H1 (cell line): ENCODE data around the gene CD81.

Experiments
- CTCF ChIP-seq, 3 experiments: IDR thresholded peaks; 1 replicate in 2 of 3; 2 replicates in 1 of 3; pipeline versions ENCODE4 v1.5.1 to v1.6.1; 2011; ENCODE audit warnings: low read length in 3 of 3, mild to moderate bottlenecking in 3 of 3, inconsistent platforms in 2 of 3, low read depth in 1 of 3, moderate library complexity in 1 of 3; ENCODE audit not compliant: insufficient read depth in 1 of 3; ENCODE audit errors: control extremely low read depth in 1 of 3
- EGR1 ChIP-seq: IDR thresholded peaks from 2 replicates; pipeline ENCODE4 v1.6.1; 2011; ENCODE audit warnings: low read depth, low read length, borderline replicate concordance
- EP300 ChIP-seq, 2 experiments: IDR thresholded peaks; 1 replicate in 1 of 2; 2 replicates in 1 of 2; pipeline ENCODE4 v1.6.1; 2011 to 2012; ENCODE audit warnings: low read depth in 2 of 2, low read length in 2 of 2, mild to moderate bottlenecking in 2 of 2, borderline replicate concordance in 1 of 2, inconsistent platforms in 1 of 2, moderate library complexity in 1 of 2
- EZH2 ChIP-seq: fragments of 200-600 bp; sonication (generic); IDR thresholded peaks from 2 replicates; pipeline ENCODE4 v1.7.1; 2012; ENCODE audit warnings: low read depth, mild to moderate bottlenecking, moderate library complexity, low read length, inconsistent platforms; ENCODE audit not compliant: severe bottlenecking
- JUN ChIP-seq: IDR thresholded peaks from 2 replicates; pipeline ENCODE4 v1.6.1; 2011; ENCODE audit warnings: low read depth, mild to moderate bottlenecking, improper control_type of control experiment, low read length
- KDM1A ChIP-seq: fragments of 200-600, 300-600 bp; sonication (generic); IDR thresholded peaks from 2 replicates; pipeline ENCODE4 v1.7.1; 2016; ENCODE audit warnings: mild to moderate bottlenecking, low read length, borderline replicate concordance
- POLR2A ChIP-seq, 2 experiments: IDR thresholded peaks; 1 replicate in 1 of 2; 2 replicates in 1 of 2; pipeline ENCODE4 v1.6.1; 2011; ENCODE audit warnings: low read depth in 2 of 2, low read length in 2 of 2, mild to moderate bottlenecking in 2 of 2; ENCODE audit errors: control extremely low read depth in 1 of 2
- SP1 ChIP-seq: IDR thresholded peaks from 2 replicates; pipeline ENCODE4 v1.6.1; 2011; ENCODE audit warnings: low read depth, low read length
- TCF12 ChIP-seq: IDR thresholded peaks from 2 replicates; pipeline ENCODE4 v1.6.1; 2011; ENCODE audit warnings: low read depth, mild to moderate bottlenecking, low read length
- ZNF274 ChIP-seq: IDR thresholded peaks from 2 replicates; pipeline ENCODE4 v1.7.0; 2012; ENCODE audit warnings: low read length, borderline replicate concordance; ENCODE audit errors: extremely low read depth

GRCh38 chr11:2415601-2416380, 38.7 kb downstream of the CD81 start:
- TF ChIP-seq POLR2A (IDR thresholded peaks at IDR 0.05; ENCODE audit: control extremely low read depth in 1 of 2, low read depth in 2 of 2, low read length in 2 of 2): no peak
- TF ChIP-seq ZNF274: no peak
- no peak for TF ChIP-seq KDM1A
- peak; percentile 21 to 39 (median 22); a peak in 3 of 4 replicates for TF ChIP-seq CTCF (IDR thresholded peaks at IDR 0.05; ENCODE audit: control extremely low read depth in 1 of 3, insufficient read depth in 1 of 3, low read depth in 1 of 3, low read length in 3 of 3)
- no peak for TF ChIP-seq EGR1
- TF ChIP-seq JUN: no peak
- no peak for TF ChIP-seq EP300 (IDR thresholded peaks at IDR 0.05; ENCODE audit: borderline replicate concordance in 1 of 2, low read depth in 2 of 2, low read length in 2 of 2)
- no peak for TF ChIP-seq EZH2
- no peak for TF ChIP-seq SP1
- TF ChIP-seq TCF12: no peak
